Suppressor macrophage treated with lipopolysaccharide for 1 hour (primary cell): ENCODE measurements around the gene RNPC3.

Experiments used
- DNase-seq, 3 donors: peaks; one replicate each; pipeline ENCODE4 v3.0.0-alpha.2; 2020 to 2022

Gene RNPC3

GRCh38 chr1:103525607-103526507 is at the start of gene RNPC3:
TSS of gene RNPC3 (plus strand) at chr1:103525699. CDS start at chr1:103526071, 372 bp downstream.
- peak; percentile 93 to 96 (median 95) for DNase-seq

- no peak for DNase-seq
These were observed 48.4 kb upstream of the RNPC3 start for GRCh38 chr1:103477101-103477500.

GRCh38 chr1:103489935-103490334 is 35.6 kb upstream of the RNPC3 start:
- peak in 1 of 3 donors; percentile 45 for DNase-seq

- peak; percentile 30 to 53 (median 42) for DNase-seq
These were observed 33.4 kb upstream of the RNPC3 start for GRCh38 chr1:103492003-103492625.

- DNase-seq = peak in 1 of 3 donors; percentile 28
These were observed 29.4 kb upstream of the RNPC3 start for GRCh38 chr1:103496014-103496635.

- no peak for DNase-seq
These were observed 28.1 kb upstream of the RNPC3 start for GRCh38 chr1:103497404-103497803.

- peak; percentile 27 to 82 (median 79) for DNase-seq
These were observed 16.2 kb upstream of the RNPC3 start for GRCh38 chr1:103509250-103509649.

GRCh38 chr1:103513711-103514110 is 11.8 kb upstream of the RNPC3 start:
- peak; percentile 39 to 54 (median 52) for DNase-seq

GRCh38 chr1:103514920-103515503 is 10.5 kb upstream of the RNPC3 start:
- peak; percentile 61 to 81 (median 78) for DNase-seq

GRCh38 chr1:103516283-103516682 is 9.2 kb upstream of the RNPC3 start:
- DNase-seq = no peak

GRCh38 chr1:103516693-103517092 is 8.8 kb upstream of the RNPC3 start:
- no peak for DNase-seq

GRCh38 chr1:103517380-103518047 is 8.0 kb upstream of the RNPC3 start:
- DNase-seq = no peak

- no peak for DNase-seq
These were observed 4.7 kb upstream of the RNPC3 start for GRCh38 chr1:103520822-103521221.

GRCh38 chr1:103523346-103523745 is 2.2 kb upstream of the RNPC3 start:
- no peak for DNase-seq

GRCh38 chr1:103525114-103525606 is 339 bp upstream of the RNPC3 start:
- peak; percentile 59 to 77 (median 71) for DNase-seq

- DNase-seq = no peak
These were observed 1.8 kb downstream of the RNPC3 start for GRCh38 chr1:103527331-103527730.

GRCh38 chr1:103529746-103530145 is 4.2 kb downstream of the RNPC3 start:
- peak in 2 of 3 donors; percentile 7 to 27 for DNase-seq

GRCh38 chr1:103538226-103538625 is 12.7 kb downstream of the RNPC3 start:
- no peak for DNase-seq

GRCh38 chr1:103541431-103541830 is 15.9 kb downstream of the RNPC3 start:
- DNase-seq = no peak

- DNase-seq = no peak
These were observed 21.0 kb downstream of the RNPC3 start for GRCh38 chr1:103546496-103546895.

GRCh38 chr1:103547840-103548239 is 22.3 kb downstream of the RNPC3 start:
- DNase-seq = no peak

GRCh38 chr1:103560427-103560826 is 34.9 kb downstream of the RNPC3 start:
- DNase-seq = no peak
